ENCODE results near the gene ST6GALNAC1.

GRCh38 chr17:76643553-76644148, at the start of gene ST6GALNAC1:
- TF ChIP-seq CHD2 (IDR thresholded peaks at IDR 0.05; ENCODE audit: low read length) (no peak), HDAC6 (IDR thresholded peaks at IDR 0.05; ENCODE audit: low read depth, low read length) (no peak), SUZ12 (IDR thresholded peaks at IDR 0.05; ENCODE audit: low read length) (no peak), JUN (IDR thresholded peaks at IDR 0.05; ENCODE audit: low read depth, low read length) (no peak), EP300 (IDR thresholded peaks at IDR 0.05; ENCODE audit: borderline replicate concordance in 1 of 2, low read depth in 2 of 2, low read length in 2 of 2) (no peak), POLR2A (IDR thresholded peaks at IDR 0.05; ENCODE audit: control extremely low read depth in 1 of 2, low read depth in 2 of 2, low read length in 2 of 2) (no peak), RNF2 (IDR thresholded peaks at IDR 0.05; ENCODE audit: borderline replicate concordance, low read depth, low read length, missing control alignments, poor library complexity, severe bottlenecking) (no peak), CEBPB (IDR thresholded peaks at IDR 0.05; ENCODE audit: low read depth, low read length) (no peak)
- TF ChIP-seq, protein P1, sequence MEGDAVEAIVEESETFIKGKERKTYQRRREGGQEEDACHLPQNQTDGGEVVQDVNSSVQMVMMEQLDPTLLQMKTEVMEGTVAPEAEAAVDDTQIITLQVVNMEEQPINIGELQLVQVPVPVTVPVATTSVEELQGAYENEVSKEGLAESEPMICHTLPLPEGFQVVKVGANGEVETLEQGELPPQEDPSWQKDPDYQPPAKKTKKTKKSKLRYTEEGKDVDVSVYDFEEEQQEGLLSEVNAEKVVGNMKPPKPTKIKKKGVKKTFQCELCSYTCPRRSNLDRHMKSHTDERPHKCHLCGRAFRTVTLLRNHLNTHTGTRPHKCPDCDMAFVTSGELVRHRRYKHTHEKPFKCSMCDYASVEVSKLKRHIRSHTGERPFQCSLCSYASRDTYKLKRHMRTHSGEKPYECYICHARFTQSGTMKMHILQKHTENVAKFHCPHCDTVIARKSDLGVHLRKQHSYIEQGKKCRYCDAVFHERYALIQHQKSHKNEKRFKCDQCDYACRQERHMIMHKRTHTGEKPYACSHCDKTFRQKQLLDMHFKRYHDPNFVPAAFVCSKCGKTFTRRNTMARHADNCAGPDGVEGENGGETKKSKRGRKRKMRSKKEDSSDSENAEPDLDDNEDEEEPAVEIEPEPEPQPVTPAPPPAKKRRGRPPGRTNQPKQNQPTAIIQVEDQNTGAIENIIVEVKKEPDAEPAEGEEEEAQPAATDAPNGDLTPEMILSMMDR (IDR thresholded peaks at IDR 0.05; ENCODE audit: control extremely low read depth in 1 of 3, insufficient read depth in 1 of 3, low read depth in 1 of 3, low read length in 3 of 3) = no peak
